HT-29 (cell line): Measurements from ENCODE around the gene SIPA1L3. TPM values are rescaled to one million over a fixed set of nuclear protein-coding genes. Genes with fewer than 3 reads are reported as not detected.
A peak's percentile ranks its signal among the peaks of the same experiment; 100 is the strongest.

Experiments used
- DNase-seq: peaks from one replicate; pipeline ENCODE4 v3.0.0-alpha.2; 2015; ENCODE audit warnings: low spot score
- total RNA-seq: library from RNA; depleted of rRNA; stranded (reverse); fragments of >200 nt; shearing (Covaris generic); gene quantifications from 2 replicates; pipeline ENCODE4 v1.2.3, GENCODE V29; 2014

The SIPA1L3 gene
- total RNA-seq, 1 experiment from 2014 or later, result 98.5 TPM

GRCh38 chr19:38095411-38096308 lies 188.7 kb downstream of the SIPA1L3 start:
- peak; percentile 89 for DNase-seq

- no peak for DNase-seq
Observed at GRCh38 chr19:38099966-38100365, 193.0 kb downstream of the SIPA1L3 start.

- no peak for DNase-seq
Observed at GRCh38 chr19:38100589-38100988, 193.6 kb downstream of the SIPA1L3 start.

- no peak for DNase-seq
Observed at GRCh38 chr19:38101723-38102122, 194.7 kb downstream of the SIPA1L3 start.

GRCh38 chr19:38105574-38105973 lies 198.6 kb downstream of the SIPA1L3 start:
- DNase-seq, result no peak

- no peak for DNase-seq
Observed at GRCh38 chr19:38107129-38107528, 200.1 kb downstream of the SIPA1L3 start.

- no peak for DNase-seq
Observed at GRCh38 chr19:38111898-38112297, 204.9 kb downstream of the SIPA1L3 start.

- no peak for DNase-seq
Observed at GRCh38 chr19:38114651-38115050, 207.6 kb downstream of the SIPA1L3 start.

- no peak for DNase-seq
Observed at GRCh38 chr19:38115271-38115802, 208.3 kb downstream of the SIPA1L3 start.

- no peak for DNase-seq
Observed at GRCh38 chr19:38118176-38118575, 211.2 kb downstream of the SIPA1L3 start.

GRCh38 chr19:38120471-38121025 lies 213.5 kb downstream of the SIPA1L3 start:
- DNase-seq, result no peak

GRCh38 chr19:38122402-38123093 lies 215.5 kb downstream of the SIPA1L3 start:
- no peak for DNase-seq

- DNase-seq, result no peak
Observed at GRCh38 chr19:38125238-38125637, 218.2 kb downstream of the SIPA1L3 start.

- DNase-seq, result no peak
Observed at GRCh38 chr19:38130399-38130798, 223.4 kb downstream of the SIPA1L3 start.

- DNase-seq, result no peak
Observed at GRCh38 chr19:38132781-38133180, 225.8 kb downstream of the SIPA1L3 start.

- DNase-seq, result no peak
Observed at GRCh38 chr19:38133319-38133718, 226.3 kb downstream of the SIPA1L3 start.

- DNase-seq, result peak; percentile 61
Observed at GRCh38 chr19:38134540-38135149, 227.6 kb downstream of the SIPA1L3 start.

GRCh38 chr19:38135150-38135998 lies 228.4 kb downstream of the SIPA1L3 start:
- no peak for DNase-seq

GRCh38 chr19:38139122-38139521 lies 232.1 kb downstream of the SIPA1L3 start:
- DNase-seq, result peak; percentile 30

GRCh38 chr19:38141108-38141507 lies 234.1 kb downstream of the SIPA1L3 start:
- DNase-seq, result no peak
